WTC11 (cell line): ENCODE results near the gene STRN3.

Experiments used
- CREB1 ChIP-seq: sonication (generic); formaldehyde crosslinking; IDR thresholded peaks from 2 replicates; pipeline ENCODE4 v1.8.0; 2023; ENCODE audit warnings: mild to moderate bottlenecking, missing genetic modification reagents
- NR2C2 ChIP-seq: sonication (generic); formaldehyde crosslinking; IDR thresholded peaks from 2 replicates; pipeline ENCODE4 v1.8.0; 2022; ENCODE audit warnings: mild to moderate bottlenecking, missing genetic modification reagents
- TEAD1 ChIP-seq: sonication (generic); formaldehyde crosslinking; IDR thresholded peaks from 2 replicates; pipeline ENCODE4 v1.8.0; 2022; ENCODE audit warnings: mild to moderate bottlenecking, missing genetic modification reagents
- TEAD4 ChIP-seq: sonication (generic); formaldehyde crosslinking; IDR thresholded peaks from 2 replicates; pipeline ENCODE4 v1.8.0; 2022; ENCODE audit warnings: mild to moderate bottlenecking, missing genetic modification reagents
- TP53 ChIP-seq: sonication (generic); formaldehyde crosslinking; IDR thresholded peaks from 2 replicates; pipeline ENCODE4 v1.8.1; 2023; ENCODE audit warnings: mild to moderate bottlenecking, missing genetic modification reagents
- TF ChIP-seq, protein P1 (sequence below): fragments of 200-600 bp; IDR thresholded peaks from 2 replicates; pipeline ENCODE4 v1.8.0; 2022; ENCODE audit warnings: antibody characterized with exemption
- TF ChIP-seq, protein P2 (sequence below): sonication (generic); formaldehyde crosslinking; IDR thresholded peaks from 2 replicates; pipeline ENCODE4 v1.8.1; 2023; ENCODE audit warnings: mild to moderate bottlenecking, missing genetic modification reagents
- TF ChIP-seq, protein P3 (sequence below): sonication (generic); formaldehyde crosslinking; IDR thresholded peaks from 2 replicates; pipeline ENCODE4 v1.8.0; 2022; ENCODE audit warnings: mild to moderate bottlenecking, missing genetic modification reagents

DNA sequence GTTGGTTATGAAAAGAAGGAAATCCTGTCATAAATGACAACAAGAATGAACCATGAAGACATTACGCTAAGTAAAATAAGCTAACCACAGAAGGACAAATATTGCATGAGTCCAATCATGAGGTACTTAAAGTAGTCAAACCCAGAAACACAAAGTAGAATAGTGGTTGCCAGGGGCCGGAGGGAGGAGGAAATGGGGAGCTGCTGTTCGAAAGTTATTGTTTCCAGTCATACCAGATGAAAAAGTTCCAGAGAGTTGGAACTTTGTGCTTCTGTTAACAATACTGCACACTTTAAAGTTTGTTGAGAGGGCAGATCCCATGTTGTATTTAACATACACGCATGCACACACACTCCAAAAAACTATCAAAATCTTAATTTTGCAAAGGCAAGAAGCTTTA lies 82.5 kb downstream of the STRN3 start:
- TF ChIP-seq, protein P1, sequence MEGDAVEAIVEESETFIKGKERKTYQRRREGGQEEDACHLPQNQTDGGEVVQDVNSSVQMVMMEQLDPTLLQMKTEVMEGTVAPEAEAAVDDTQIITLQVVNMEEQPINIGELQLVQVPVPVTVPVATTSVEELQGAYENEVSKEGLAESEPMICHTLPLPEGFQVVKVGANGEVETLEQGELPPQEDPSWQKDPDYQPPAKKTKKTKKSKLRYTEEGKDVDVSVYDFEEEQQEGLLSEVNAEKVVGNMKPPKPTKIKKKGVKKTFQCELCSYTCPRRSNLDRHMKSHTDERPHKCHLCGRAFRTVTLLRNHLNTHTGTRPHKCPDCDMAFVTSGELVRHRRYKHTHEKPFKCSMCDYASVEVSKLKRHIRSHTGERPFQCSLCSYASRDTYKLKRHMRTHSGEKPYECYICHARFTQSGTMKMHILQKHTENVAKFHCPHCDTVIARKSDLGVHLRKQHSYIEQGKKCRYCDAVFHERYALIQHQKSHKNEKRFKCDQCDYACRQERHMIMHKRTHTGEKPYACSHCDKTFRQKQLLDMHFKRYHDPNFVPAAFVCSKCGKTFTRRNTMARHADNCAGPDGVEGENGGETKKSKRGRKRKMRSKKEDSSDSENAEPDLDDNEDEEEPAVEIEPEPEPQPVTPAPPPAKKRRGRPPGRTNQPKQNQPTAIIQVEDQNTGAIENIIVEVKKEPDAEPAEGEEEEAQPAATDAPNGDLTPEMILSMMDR, result no peak
- TF ChIP-seq TEAD4 (CRISPR knock-in tag), result no peak
- TF ChIP-seq CREB1 (CRISPR knock-in tag), result no peak
- TF ChIP-seq TEAD1 (CRISPR knock-in tag), result no peak
- TF ChIP-seq, protein P2, sequence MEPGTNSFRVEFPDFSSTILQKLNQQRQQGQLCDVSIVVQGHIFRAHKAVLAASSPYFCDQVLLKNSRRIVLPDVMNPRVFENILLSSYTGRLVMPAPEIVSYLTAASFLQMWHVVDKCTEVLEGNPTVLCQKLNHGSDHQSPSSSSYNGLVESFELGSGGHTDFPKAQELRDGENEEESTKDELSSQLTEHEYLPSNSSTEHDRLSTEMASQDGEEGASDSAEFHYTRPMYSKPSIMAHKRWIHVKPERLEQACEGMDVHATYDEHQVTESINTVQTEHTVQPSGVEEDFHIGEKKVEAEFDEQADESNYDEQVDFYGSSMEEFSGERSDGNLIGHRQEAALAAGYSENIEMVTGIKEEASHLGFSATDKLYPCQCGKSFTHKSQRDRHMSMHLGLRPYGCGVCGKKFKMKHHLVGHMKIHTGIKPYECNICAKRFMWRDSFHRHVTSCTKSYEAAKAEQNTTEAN (CRISPR knock-in tag), result no peak
- TF ChIP-seq NR2C2 (CRISPR knock-in tag), result no peak
- TF ChIP-seq TP53 (CRISPR knock-in tag), result no peak
- TF ChIP-seq, protein P3, sequence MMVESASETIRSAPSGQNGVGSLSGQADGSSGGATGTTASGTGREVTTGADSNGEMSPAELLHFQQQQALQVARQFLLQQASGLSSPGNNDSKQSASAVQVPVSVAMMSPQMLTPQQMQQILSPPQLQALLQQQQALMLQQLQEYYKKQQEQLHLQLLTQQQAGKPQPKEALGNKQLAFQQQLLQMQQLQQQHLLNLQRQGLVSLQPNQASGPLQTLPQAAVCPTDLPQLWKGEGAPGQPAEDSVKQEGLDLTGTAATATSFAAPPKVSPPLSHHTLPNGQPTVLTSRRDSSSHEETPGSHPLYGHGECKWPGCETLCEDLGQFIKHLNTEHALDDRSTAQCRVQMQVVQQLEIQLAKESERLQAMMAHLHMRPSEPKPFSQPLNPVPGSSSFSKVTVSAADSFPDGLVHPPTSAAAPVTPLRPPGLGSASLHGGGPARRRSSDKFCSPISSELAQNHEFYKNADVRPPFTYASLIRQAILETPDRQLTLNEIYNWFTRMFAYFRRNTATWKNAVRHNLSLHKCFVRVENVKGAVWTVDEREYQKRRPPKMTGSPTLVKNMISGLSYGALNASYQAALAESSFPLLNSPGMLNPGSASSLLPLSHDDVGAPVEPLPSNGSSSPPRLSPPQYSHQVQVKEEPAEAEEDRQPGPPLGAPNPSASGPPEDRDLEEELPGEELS (CRISPR knock-in tag), result no peak
